ENCODE data around the gene ZNF385B.
"Not testable (repeated sequence)": the region's sequence is repeated elsewhere in the genome, so short reads cannot be mapped to it uniquely, and the experiment has no call there.

ZNF385B gene

GRCh38 chr2:179524809-179525339 is 336.5 kb downstream of the ZNF385B start:
- in situ Hi-C loops (cut with HindIII; ENCODE audit: low sequenced_read_pairs), result no loop called here

DNA sequence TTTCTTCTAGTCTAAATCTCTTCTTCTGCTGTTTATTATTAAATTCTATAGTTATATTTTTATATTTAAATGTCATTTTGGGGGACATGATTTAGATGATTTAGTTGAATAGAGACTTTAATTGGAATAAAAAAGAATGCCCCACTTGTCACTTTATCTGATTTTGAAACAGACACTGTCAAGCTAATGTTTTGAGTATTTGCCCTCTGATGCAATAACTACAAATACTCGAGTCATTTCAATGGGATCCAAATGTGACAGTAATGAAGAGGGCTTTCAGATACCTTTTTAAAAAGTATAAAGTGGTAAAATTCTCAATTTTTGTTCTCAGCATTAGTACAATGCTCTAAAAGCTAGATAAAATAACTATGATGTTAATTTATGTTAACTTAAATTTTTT is 339.5 kb downstream of the ZNF385B start:
- in situ Hi-C loops (cut with HindIII; ENCODE audit: low sequenced_read_pairs), result no loop called here

DNA sequence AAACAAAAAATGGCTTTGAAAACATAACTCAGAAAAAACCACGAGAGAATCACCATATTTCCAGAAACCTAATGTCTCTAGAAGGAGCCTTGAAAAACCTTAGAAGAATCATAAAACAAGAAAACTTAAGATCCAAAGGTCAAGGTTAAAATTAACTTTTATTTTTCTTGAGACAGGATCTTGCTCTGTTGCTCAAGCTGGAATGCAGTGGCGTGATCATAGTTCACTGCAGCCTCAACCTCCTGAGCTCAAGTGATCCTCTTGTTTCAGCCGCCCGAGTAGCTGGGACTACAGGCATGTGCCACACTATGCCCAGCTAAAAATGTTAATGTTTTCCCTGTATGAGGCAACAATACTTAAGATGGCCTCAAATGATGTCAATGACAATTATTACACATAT is 342.6 kb downstream of the ZNF385B start:
- in situ Hi-C loops (cut with HindIII; ENCODE audit: low sequenced_read_pairs), result no loop called here

GRCh38 chr2:179513181-179513580 is 348.2 kb downstream of the ZNF385B start:
- in situ Hi-C loops (cut with HindIII; ENCODE audit: low sequenced_read_pairs), result loop anchor here (5.0 kb wide), 1 partner anchor 64 kb away; no protein-coding TSS in a partner anchor

DNA sequence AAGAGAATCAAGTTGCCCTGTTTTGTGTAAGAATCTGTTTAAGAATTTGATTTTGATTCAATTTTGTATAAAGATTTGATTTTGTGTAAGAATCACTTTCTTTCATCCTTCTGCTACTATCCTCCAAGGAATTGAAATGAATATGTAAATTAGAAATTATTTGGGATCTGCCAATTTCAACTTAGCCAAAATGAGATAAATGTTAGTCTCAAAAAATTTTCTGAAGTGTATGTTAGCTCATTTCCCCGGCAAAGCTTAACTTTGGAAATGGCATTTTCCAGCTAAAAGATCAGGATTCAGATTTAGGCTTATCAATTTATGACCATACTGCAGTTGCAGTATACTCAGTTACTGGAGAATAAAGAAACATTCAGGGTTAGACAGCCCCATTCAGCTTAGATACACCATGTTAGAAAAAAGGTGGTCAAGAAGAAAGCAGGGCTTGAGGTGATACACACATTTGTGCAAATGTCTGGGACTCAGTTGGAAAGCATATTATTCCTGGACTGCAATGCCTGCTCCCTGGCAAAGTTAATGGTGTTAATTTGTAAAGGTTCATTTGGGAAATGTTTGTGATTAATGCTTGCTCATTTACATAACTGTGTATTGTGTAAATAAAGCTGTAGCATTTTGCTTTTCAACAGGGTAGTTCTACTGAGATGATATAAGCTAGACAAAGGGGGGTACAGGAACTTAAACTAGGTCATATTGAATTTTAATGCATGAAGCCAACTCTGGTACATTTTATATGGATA is 349.0 kb downstream of the ZNF385B start:
- in situ Hi-C loops (cut with HindIII; ENCODE audit: low sequenced_read_pairs), result loop anchor here (5.0 kb wide), 1 partner anchor 65 kb away; no protein-coding TSS in a partner anchor

GRCh38 chr2:179511105-179511789 is 350.2 kb downstream of the ZNF385B start:
- in situ Hi-C loops (cut with HindIII; ENCODE audit: low sequenced_read_pairs), result loop anchor here (5.0 kb wide), 1 partner anchor 66 kb away; no protein-coding TSS in a partner anchor

DNA sequence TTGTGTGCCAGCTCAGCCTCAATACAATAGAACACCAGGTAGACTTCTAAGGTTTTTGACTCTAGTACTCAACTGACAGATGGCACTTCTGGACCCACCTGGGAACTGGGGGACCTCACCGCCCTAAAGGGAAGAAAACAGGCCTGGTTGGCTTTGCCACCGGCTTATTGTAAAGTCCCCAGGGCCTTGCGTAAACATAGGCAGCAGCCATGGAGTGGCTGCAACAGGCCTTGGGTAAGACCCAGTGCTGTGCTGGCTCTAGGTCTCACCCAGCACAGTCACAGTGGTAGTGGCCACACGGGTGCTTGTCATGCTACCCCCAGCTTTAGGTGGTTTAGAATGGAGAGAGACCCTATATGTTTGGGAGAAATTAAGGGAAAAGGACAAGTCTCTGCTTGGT is 366.1 kb downstream of the ZNF385B start:
- in situ Hi-C loops (cut with HindIII; ENCODE audit: low sequenced_read_pairs), result no loop called here

DNA sequence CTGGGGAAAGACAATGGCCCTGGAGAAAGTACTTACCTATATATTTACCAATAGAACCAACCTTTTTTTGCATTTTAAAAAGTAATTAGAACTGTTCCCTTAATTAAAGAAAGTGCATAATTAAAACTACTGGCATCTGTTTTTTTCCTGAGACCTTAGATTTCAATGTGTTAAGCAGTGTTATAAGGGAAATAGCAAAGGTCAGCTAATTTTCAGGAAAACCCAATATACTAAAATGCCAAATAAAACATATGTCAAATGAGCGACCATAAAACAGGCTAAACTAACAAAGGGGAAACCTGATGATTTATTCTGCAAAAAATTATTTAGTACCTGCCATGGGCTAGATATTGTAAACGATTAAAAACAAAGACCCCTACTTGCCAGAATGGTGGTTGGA is 372.8 kb downstream of the ZNF385B start:
- in situ Hi-C loops (cut with HindIII; ENCODE audit: low sequenced_read_pairs), result no loop called here

- in situ Hi-C loops (cut with HindIII; ENCODE audit: low sequenced_read_pairs), result no loop called here
Observed at GRCh38 chr2:179487010-179487731, 374.2 kb downstream of the ZNF385B start.

DNA sequence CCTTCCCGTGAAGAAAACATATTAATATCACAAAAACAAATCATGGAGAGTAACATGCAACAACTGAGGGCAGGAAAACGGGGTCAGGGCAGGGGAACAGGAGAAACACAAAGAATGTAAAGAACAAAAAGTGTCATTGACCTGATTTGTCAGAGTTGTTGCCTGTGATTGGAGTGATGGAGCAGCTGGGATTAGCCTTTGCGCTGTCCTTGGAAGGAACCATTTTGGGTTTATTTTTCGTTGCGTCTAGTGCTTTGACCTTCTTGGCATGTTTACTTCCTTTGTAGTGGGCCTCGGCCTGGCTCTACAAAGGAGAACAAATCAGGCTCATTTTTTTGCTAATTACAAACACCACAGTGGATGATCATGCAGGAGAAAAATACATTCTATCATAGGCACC is 378.3 kb downstream of the ZNF385B start:
- in situ Hi-C loops (cut with HindIII; ENCODE audit: low sequenced_read_pairs), result no loop called here

DNA sequence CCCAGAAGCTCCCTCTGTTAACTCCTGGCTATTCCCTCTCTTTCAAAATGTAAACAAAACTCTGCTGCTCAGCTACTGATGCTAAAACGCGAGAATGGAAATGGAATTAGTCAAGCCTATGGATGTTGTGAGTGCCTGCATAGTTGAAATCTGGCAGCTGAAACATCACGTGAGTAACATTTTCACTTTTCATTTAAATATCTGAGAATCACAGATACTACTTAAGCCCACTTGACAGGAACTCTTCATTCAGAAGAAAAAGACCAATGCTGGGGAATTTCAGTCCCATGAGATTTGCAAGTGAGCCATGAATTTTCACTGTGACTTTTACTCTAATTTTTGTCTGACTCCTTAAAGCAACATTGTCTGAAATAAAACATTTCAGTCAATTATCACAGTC is 381.5 kb downstream of the ZNF385B start:
- in situ Hi-C loops (cut with HindIII; ENCODE audit: low sequenced_read_pairs), result no loop called here

- in situ Hi-C loops (cut with HindIII; ENCODE audit: low sequenced_read_pairs), result no loop called here
Observed at GRCh38 chr2:179478771-179479170, 382.6 kb downstream of the ZNF385B start.

- in situ Hi-C loops (cut with HindIII; ENCODE audit: low sequenced_read_pairs), result no loop called here
Observed at GRCh38 chr2:179470992-179471391, 390.4 kb downstream of the ZNF385B start.

GRCh38 chr2:179470089-179470488 is 391.3 kb downstream of the ZNF385B start:
- in situ Hi-C loops (cut with HindIII; ENCODE audit: low sequenced_read_pairs), result no loop called here

GRCh38 chr2:179467960-179468359 is 393.5 kb downstream of the ZNF385B start:
- in situ Hi-C loops (cut with HindIII; ENCODE audit: low sequenced_read_pairs), result no loop called here

- in situ Hi-C loops (cut with HindIII; ENCODE audit: low sequenced_read_pairs), result no loop called here
Observed at GRCh38 chr2:179467111-179467510, 394.3 kb downstream of the ZNF385B start.

- in situ Hi-C loops (cut with HindIII; ENCODE audit: low sequenced_read_pairs), result no loop called here
Observed at GRCh38 chr2:179461420-179461819, 400.0 kb downstream of the ZNF385B start.

DNA sequence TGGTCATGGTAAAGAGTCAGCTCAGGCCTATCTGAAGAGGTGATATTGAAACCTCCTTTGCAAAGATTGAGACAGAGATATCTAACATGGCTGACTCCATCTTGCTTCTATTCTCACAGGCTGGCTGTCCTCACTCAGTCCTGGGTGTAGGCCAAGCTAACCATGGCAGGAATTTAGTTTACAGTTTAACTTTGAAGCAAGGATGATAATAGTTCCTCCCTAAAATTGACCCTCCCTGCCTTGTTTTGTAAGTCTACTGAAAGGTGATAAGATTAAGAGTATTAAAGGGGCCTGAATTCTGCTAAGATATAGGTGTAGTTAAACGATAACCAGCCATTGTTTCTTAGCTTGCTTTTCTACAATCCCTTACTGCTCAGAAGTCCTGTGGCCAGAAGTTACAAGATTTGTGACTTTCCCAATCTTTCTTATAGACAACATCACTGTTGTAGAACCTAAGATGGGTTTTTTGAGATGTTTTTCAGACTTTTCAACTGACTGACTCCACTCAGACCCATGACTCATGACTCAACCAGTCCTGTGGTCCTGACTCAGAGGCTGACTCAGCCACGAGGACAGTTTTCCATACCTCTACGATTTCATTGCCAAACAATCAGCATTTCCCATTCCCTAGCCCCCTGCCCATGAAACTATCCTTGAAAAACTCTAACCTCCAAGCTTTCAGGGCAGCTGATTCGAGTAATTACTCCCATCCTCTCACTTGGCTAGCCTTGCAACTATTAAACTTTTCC is 401.1 kb downstream of the ZNF385B start:
- in situ Hi-C loops (cut with HindIII; ENCODE audit: low sequenced_read_pairs), result no loop called here

- in situ Hi-C loops (cut with HindIII; ENCODE audit: low sequenced_read_pairs), result not testable (repeated sequence)
Observed at GRCh38 chr2:179458113-179458512, 403.3 kb downstream of the ZNF385B start.

DNA sequence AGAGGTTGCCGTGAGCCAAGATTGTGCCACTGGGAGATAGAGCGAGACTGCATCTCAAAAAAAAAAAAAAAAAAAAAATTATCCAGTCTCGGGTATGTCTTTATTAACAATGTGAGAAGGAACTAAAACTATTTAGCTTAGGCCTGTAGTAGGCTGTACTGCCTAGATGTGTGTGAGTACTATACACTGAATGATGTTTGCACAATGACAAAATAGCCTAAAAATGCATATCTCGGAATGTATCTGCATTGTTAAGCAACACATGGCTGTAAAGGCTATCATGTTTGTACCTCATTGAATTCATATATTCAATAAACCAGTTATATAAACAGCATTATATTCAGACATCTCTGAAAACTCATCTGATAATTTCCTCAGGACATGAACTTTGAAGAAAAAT is 405.6 kb downstream of the ZNF385B start:
- in situ Hi-C loops (cut with HindIII; ENCODE audit: low sequenced_read_pairs), result no loop called here

DNA sequence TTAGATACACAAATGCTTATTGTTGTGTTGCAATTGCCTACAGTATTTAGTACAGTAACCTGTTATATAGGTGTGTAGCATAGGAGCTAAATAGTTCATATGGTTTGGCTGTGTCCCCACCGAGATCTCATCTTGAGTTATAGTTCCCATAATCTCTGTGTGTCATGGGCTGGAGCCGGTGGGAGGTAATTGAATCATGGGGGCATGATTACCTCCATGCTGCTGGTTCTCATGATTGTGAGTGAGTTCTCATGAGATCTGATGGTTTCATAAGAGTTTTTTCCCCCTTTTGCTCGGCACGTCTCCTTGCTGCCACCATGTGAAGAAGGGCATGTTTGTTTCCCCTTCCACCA is 406.3 kb downstream of the ZNF385B start:
- in situ Hi-C loops (cut with HindIII; ENCODE audit: low sequenced_read_pairs), result no loop called here

All from endothelial cell of hepatic sinusoid (primary cell).